Activated T-cell treated with anti-CD3 and anti-CD28 coated beads, Interleukin-2, amount 50 U/mL, for 24 hours (primary cell): ENCODE results near the gene CAMK2N1.
A peak's percentile ranks its signal among the peaks of the same experiment; 100 is the strongest.

Source experiments
- DNase-seq: peaks from one replicate; pipeline ENCODE4 v3.0.0-alpha.2; 2020
- H3K27ac Mint-ChIP-seq: 2 replicates; pipeline ENCODE4 v1.8.0; 2020; ENCODE audit warnings: mild to moderate bottlenecking, mixed read lengths
- H3K27me3 Mint-ChIP-seq: 2 replicates; pipeline ENCODE4 v1.8.0; 2020; ENCODE audit warnings: mixed read lengths
- H3K36me3 Mint-ChIP-seq: 2 replicates; pipeline ENCODE4 v1.8.0; 2020; ENCODE audit warnings: low read depth, mixed read lengths
- H3K4me1 Mint-ChIP-seq: 2 replicates; pipeline ENCODE4 v1.8.0; 2020; ENCODE audit warnings: low read depth, mixed read lengths
- H3K4me3 Mint-ChIP-seq: 2 replicates; pipeline ENCODE4 v1.8.0; 2020; ENCODE audit warnings: mild to moderate bottlenecking, moderate library complexity, mixed read lengths
- H3K9me3 Mint-ChIP-seq: 2 replicates; pipeline ENCODE4 v1.8.0; 2020; ENCODE audit warnings: mixed read lengths

CAMK2N1 gene

DNA sequence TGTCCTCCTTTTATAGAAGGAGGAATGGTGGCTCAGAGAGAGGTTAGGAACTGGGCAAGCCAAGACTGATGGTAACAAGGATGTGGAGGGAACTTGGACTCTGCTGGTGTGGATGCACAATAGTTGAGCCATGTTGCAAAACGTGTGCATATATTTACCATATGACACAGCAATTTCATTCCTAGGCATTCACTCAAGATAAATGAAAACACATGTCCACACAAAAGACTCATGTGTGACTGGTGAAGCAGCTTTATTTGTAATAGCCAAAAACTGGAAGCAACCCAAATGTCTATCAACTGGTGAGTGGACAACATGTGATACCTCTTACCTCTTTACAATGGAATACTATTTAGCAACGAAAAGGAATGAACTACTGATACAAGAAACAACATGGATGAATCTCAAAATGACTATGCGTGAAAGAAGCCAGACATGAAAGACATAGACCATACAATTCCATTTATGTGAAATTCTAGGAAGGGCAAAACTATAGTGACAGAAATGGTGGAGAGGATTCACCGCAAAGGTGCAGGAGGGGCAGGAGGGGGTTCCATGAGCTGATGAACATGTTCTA, 36.2 kb downstream of the CAMK2N1 start:
- Mint-ChIP-seq H3K4me3 (no peak overlapping the region), H3K27ac (no peak overlapping the region), H3K9me3 (no peaks in the 10 kb centered on the region), H3K36me3 (no peaks in the 10 kb centered on the region), H3K4me1 (no peaks in the 10 kb centered on the region), H3K27me3 (peaks cover 37% of the 10 kb centered on the region)
- DNase-seq, result no peak

DNA sequence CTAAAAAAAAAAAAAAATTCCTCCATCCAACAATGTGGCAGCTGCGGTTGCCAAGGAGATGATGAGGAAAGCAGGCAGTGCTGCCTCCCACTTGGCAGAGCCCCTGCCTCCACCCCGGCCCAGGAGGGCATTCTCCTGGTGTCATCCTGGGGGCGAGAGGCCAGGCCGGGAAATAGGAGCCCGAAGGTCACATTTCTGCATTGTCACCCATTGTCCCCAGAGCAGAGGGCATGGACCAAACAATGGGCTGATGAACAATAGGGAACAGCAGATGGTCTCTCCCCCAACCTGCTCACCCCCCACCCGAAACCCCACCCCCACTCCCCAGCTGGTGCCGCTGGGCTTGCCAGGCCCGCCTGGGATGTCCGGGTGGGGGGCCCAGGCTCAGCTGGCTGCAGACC, 37.3 kb downstream of the CAMK2N1 start:
- Mint-ChIP-seq H3K27me3 (peaks cover 37% of the 10 kb centered on the region), H3K4me3 (no peak overlapping the region), H3K27ac (no peak overlapping the region), H3K4me1 (no peaks in the 10 kb centered on the region), H3K9me3 (no peaks in the 10 kb centered on the region), H3K36me3 (no peaks in the 10 kb centered on the region)
- no peak for DNase-seq

DNA sequence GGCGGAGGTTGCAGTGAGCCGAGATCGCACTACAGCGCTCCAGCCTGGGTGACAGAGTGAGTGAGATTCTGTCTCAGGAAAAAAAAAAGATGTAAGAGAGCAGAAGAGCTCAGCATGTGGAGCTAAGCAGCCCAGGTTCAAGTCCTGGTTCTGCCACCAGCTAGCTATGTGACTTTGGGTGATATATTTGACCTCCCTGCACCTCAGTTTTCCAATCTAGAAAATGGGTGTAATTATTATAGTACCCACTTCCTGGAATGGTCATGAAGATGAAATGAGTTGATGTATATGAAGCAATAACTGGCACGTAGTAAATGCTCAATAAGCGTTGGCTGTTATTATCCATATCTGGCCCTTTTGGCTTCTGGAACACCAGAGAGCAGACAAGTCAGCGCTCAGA, 38.2 kb downstream of the CAMK2N1 start:
- DNase-seq, result no peak
- Mint-ChIP-seq H3K9me3 (no peaks in the 10 kb centered on the region), H3K36me3 (no peaks in the 10 kb centered on the region), H3K27me3 (peaks cover 37% of the 10 kb centered on the region), H3K27ac (no peak overlapping the region), H3K4me1 (no peaks in the 10 kb centered on the region), H3K4me3 (no peak overlapping the region)

DNA sequence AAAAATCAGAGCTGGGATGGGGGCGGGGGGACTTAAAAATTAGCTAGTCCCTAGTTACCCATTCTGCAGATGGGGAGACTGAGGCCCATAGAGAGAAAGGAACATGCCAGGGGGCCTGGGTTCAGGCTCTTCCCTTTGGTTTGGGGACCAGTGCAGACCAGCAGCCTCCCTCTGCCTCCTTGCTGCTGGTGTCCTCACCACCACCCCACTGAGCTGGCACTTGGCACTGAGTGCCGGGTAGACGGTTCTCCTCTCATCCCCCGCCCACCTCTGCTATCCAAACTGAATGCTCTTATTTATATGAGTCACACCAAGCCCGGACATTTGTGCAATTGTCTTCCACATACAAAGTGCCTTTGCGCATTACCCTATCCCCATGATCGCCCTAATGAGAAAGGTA, 39.2 kb downstream of the CAMK2N1 start:
- Mint-ChIP-seq H3K4me1 (no peaks in the 10 kb centered on the region), H3K9me3 (no peaks in the 10 kb centered on the region), H3K4me3 (no peak overlapping the region), H3K27ac (no peak overlapping the region), H3K36me3 (no peaks in the 10 kb centered on the region), H3K27me3 (peaks cover 37% of the 10 kb centered on the region)
- DNase-seq, result no peak

DNA sequence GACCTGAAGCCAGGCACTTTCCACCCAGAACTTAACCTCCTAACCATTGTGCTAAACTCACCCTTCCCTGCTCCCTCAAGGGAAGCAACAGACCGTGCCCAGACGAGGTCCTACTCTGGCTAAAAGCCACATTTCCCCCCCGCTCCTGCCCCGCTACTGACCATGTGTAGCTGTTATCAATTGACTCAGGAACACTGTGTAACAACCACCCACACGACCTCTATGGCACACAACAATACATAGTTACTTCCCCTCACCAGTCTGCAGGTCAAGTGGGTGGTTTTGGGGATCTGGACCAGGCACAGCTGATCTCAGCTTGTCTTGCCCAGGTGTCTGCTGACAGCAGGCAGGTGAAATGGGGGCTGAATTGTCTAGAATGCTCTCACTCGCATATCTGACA, 40.1 kb downstream of the CAMK2N1 start:
- Mint-ChIP-seq H3K9me3 (no peaks in the 10 kb centered on the region), H3K4me3 (no peak overlapping the region), H3K36me3 (no peaks in the 10 kb centered on the region), H3K27ac (no peak overlapping the region), H3K27me3 (peaks cover 33% of the 10 kb centered on the region), H3K4me1 (no peaks in the 10 kb centered on the region)
- DNase-seq, result no peak

DNA sequence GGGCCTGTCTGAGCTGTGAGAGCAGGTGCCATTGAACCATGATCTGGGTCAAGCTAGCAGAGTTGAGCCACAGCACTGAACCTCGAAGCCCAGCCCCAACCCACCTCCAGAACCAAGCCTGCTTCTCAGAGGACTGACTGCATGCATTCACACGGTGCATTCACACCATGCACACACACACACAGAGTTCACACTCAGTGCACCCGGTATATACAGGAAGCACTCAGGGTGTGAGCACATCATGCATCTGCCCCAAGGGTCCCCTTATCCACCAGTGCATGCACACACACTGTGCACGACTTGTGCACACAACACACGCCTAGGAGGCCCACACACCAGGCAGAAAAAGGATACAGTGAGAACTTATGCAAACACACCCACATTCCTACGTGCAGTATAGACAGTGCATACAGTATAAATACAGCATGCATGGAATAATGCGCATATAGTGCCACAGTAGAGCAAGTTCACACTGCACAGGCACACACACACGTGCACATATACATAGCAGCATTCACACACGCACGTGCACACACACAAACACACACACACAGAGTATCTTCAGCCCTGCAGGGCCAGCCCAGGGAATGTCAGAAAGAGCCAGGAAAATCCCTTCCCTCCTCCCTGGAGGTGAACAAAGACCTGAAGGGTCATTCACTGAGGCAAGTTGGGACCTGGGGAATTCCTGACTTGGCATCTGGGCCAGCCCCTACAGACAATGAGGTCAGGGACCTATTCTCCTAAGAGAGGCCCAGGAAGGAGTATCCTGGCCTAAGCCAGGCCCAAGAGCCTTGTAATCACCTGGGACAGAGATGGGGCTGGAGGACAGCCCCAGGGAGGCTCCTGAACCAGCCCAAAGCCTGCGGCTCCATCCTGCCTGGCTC, 42.1 kb downstream of the CAMK2N1 start:
- Mint-ChIP-seq H3K4me3 (no peak overlapping the region), H3K4me1 (no peaks in the 10 kb centered on the region), H3K27me3 (peaks cover 16% of the 10 kb centered on the region), H3K27ac (no peak overlapping the region), H3K9me3 (no peaks in the 10 kb centered on the region), H3K36me3 (no peaks in the 10 kb centered on the region)
- no peak for DNase-seq

DNA sequence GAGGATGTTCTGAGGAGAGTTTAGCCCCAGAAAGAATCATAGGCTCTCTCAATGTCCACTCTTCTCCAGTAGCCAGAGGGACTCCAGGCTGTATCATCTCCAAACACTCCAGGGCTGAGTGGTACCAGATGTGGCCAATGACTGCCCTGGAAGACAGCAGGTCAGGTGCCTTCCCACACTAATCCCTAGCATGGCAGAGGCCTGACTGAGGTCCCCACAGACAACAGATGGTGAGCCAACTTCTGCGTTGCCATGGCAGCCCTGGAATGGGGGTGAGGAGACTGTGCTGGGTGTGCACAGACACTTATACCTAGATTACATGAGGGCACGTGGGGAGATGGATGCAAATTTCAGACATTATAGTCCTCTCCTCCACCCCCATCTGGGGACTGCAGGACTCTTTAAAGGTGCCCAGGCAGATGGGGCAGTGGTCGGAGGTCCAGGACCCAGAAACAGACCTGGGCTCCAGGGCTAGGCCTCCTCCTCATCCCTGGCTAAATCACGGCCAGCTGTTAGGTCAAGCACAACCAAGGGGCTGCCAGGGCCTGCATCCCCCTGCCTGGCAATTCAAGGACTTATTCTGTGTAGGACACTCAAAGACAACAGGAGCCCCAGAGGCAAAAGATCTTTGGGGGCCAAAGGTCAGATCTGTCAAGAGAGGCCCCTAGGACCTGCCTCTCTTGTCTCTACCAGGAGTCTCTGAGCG, 42.9 kb downstream of the CAMK2N1 start:
- Mint-ChIP-seq H3K4me3 (no peak overlapping the region), H3K9me3 (no peaks in the 10 kb centered on the region), H3K27ac (no peak overlapping the region), H3K36me3 (no peaks in the 10 kb centered on the region), H3K4me1 (no peaks in the 10 kb centered on the region), H3K27me3 (peaks cover 12% of the 10 kb centered on the region)
- no peak for DNase-seq

DNA sequence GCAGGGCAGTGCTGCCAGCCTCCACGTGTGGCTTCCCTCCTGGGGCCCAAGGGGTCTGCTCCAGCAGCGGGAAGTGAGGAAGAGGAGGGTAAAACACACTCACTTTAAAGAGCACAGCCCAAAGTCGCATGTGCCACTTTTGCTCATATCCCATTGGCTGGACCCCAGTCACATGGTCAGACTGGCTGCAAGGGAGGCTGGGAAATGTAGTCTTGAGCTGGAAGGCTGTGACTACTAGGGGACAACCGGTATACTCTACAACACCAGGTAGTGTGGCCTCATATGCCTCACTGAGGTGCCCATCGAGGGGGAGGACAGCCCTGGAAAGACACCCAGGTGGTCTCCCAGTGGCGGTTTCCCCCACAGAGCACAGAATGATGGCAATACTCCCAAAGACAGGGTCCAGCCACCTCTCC, 45.2 kb downstream of the CAMK2N1 start:
- no peak overlapping the region for H3K4me3 Mint-ChIP-seq

DNA sequence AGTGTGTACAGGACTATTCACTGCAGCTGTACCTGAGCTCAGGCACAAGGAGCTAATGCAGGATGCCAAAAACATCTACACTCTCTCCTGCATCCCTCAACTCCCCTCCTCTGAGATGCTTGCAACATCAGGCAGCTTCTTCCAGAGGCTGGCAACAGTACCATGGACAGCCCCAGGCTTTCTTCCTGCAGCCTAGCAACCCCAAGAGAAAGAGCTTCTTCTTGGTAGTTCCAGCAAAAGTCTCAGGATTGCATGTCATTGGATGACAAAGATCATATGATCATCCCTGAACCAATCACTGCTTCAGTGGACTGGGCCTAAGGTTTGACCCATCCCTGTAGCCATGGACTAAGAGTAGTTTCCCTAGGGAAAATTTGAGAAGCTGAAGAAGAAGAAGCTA, 46.7 kb downstream of the CAMK2N1 start:
- H3K36me3 Mint-ChIP-seq, result no peaks in the 10 kb centered on the region
- no peak for DNase-seq
- peaks cover 17% of the 10 kb centered on the region for H3K27me3 Mint-ChIP-seq
- H3K27ac Mint-ChIP-seq, result no peak overlapping the region
- no peaks in the 10 kb centered on the region for H3K4me1 Mint-ChIP-seq
- no peaks in the 10 kb centered on the region for H3K9me3 Mint-ChIP-seq
- H3K4me3 Mint-ChIP-seq, result no peak overlapping the region

More for the DNA sequence above, 45.2 kb downstream of the CAMK2N1 start:
- no peaks in the 10 kb centered on the region for H3K4me1 Mint-ChIP-seq
- peaks cover 4% of the 10 kb centered on the region for H3K27me3 Mint-ChIP-seq
- H3K27ac Mint-ChIP-seq, result no peak overlapping the region
- H3K36me3 Mint-ChIP-seq, result no peaks in the 10 kb centered on the region
- peak; percentile 52 for DNase-seq
- H3K9me3 Mint-ChIP-seq, result no peaks in the 10 kb centered on the region

DNA sequence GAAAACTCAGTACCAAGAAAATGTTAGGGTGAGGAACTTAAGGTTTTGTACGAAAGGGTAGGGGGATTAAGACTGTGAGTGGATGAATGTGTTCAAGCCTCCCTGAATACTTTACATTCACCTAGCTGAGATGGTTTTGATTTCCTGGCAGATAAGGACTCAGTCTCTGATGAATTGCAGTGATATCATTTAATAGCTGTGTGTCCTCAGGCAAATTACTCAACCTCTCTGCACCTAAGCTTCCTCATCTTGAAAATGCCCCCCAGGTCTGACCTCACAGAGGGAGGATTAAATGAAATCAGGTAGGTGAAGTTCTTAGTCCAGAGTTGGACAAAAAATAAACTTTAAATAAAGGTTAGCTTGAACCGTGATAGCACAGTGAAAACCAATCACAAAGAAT, 48.4 kb downstream of the CAMK2N1 start:
- Mint-ChIP-seq H3K4me1 (no peaks in the 10 kb centered on the region), H3K9me3 (no peaks in the 10 kb centered on the region), H3K27ac (no peak overlapping the region), H3K4me3 (no peak overlapping the region), H3K27me3 (peaks cover 29% of the 10 kb centered on the region), H3K36me3 (no peaks in the 10 kb centered on the region)
- DNase-seq, result no peak

DNA sequence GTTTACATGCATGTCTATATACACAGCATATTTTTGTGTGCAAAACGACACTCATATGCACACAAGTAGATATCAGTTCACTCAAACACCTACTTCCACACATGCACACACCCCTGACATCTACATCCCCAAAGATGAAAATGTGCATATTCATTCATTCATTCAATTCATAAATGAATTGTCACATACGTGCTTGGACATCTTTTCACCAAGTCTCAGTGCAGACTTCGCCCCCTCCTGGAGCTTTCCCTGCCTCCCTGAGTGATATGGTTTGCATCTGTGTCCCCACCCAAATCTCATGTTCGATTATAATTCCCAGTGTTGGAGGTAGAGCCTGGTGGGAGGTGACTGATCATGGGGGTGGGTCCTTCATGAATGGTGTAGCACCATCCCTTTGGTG, 53.1 kb downstream of the CAMK2N1 start:
- Mint-ChIP-seq H3K36me3 (no peaks in the 10 kb centered on the region), H3K4me1 (no peaks in the 10 kb centered on the region), H3K27me3 (peaks cover 69% of the 10 kb centered on the region), H3K4me3 (no peak overlapping the region), H3K27ac (no peak overlapping the region), H3K9me3 (no peaks in the 10 kb centered on the region)
- no peak for DNase-seq
